ENCODE results near the gene THAP7.

THAP7 gene

GRCh38 chr22:21030621-21031544 is 29.0 kb upstream of the THAP7 start:
- no peak for DNase-seq

GRCh38 chr22:21030032-21030431 is 28.1 kb upstream of the THAP7 start:
- no peak for DNase-seq

GRCh38 chr22:21029486-21030025 is 27.6 kb upstream of the THAP7 start:
- DNase-seq = no peak

- DNase-seq = no peak
Observed at GRCh38 chr22:21028277-21029251, 26.6 kb upstream of the THAP7 start.

GRCh38 chr22:21026783-21027692 is 25.1 kb upstream of the THAP7 start:
- no peak for DNase-seq

- no peak for DNase-seq
Observed at GRCh38 chr22:21025763-21026755, 24.1 kb upstream of the THAP7 start.

GRCh38 chr22:21025266-21025665 is 23.3 kb upstream of the THAP7 start:
- DNase-seq = no peak

- no peak for DNase-seq
Observed at GRCh38 chr22:21022955-21023614, 21.2 kb upstream of the THAP7 start.

GRCh38 chr22:21022507-21022906 is 20.6 kb upstream of the THAP7 start:
- no peak for DNase-seq

GRCh38 chr22:21020802-21021429 is 19.0 kb upstream of the THAP7 start:
- DNase-seq = no peak

- DNase-seq = no peak
Observed at GRCh38 chr22:21018314-21018713, 16.4 kb upstream of the THAP7 start.

- DNase-seq = no peak
Observed at GRCh38 chr22:21016644-21017420, 14.9 kb upstream of the THAP7 start.

GRCh38 chr22:21015466-21016006 is 13.6 kb upstream of the THAP7 start:
- DNase-seq = no peak

- no peak for DNase-seq
Observed at GRCh38 chr22:21014726-21015465, 13.0 kb upstream of the THAP7 start, which contains the start of gene P2RX6. Gene P2RX6, plus strand, starts transcription at chr22:21015165. Its CDS starts 10 bp downstream, at chr22:21015175.

- peak; percentile 21 for DNase-seq
Observed at GRCh38 chr22:21014202-21014725, 12.3 kb upstream of the THAP7 start.

- DNase-seq = no peak
Observed at GRCh38 chr22:21013657-21014201, 11.8 kb upstream of the THAP7 start.
